Peyer's patch (tissue), 4 donors: ENCODE results near the gene SYTL2. TPM values are rescaled to one million over a fixed set of nuclear protein-coding genes. Genes with fewer than 3 reads are reported as not detected.

Source experiments
- DNase-seq, 3 donors: peaks; one replicate each; pipeline ENCODE4 v3.0.0-alpha.2; 2017 to 2019
- H3K27ac ChIP-seq, 4 donors: fragments of 200-600 bp; sonication (generic); one replicate each; pipeline ENCODE4 v1.5.1; 2016 to 2019
- H3K27me3 ChIP-seq, 2 donors: fragments of 200-600 bp; sonication (generic); one replicate each; pipeline ENCODE4 v1.5.1; 2019
- H3K36me3 ChIP-seq, 3 donors: fragments of 200-600 bp; sonication (generic); one replicate each; pipeline ENCODE4 v1.5.1; 2016 to 2019
- H3K4me1 ChIP-seq, 4 donors: fragments of 200-600 bp; sonication (generic); one replicate each; pipeline ENCODE4 v1.5.1; 2016 to 2019
- H3K4me3 ChIP-seq, 4 donors: fragments of 200-600 bp; sonication (generic); 1 replicate in 3 of 4; 2 replicates in 1 of 4; pipeline ENCODE4 v1.5.1; 2016 to 2019; ENCODE audit warnings: mild to moderate bottlenecking in 1 of 4
- H3K9me3 ChIP-seq, 4 donors: fragments of 200-600 bp; sonication (generic); one replicate each; pipeline ENCODE4 v1.5.1; 2016 to 2019; ENCODE audit warnings: mild to moderate bottlenecking in 1 of 4
- POLR2A ChIP-seq, 2 donors: fragments of 450-650 bp; IDR thresholded peaks; one replicate each; pipeline ENCODE4 v1.5.1; 2017; ENCODE audit warnings: antibody characterized with exemption in 2 of 2, mild to moderate bottlenecking in 2 of 2, moderate library complexity in 2 of 2
- total RNA-seq, 4 donors: library from RNA; depleted of rRNA; stranded (reverse); fragments of >200 nt; gene quantifications; one replicate each; pipeline ENCODE4 v1.1.0, GENCODE V29; 2016
- TF ChIP-seq, protein P1 (sequence below), 6 experiments: fragments of 450-650 bp in 4 of 6; fragments of 200-600 bp in 2 of 6; sonication (generic) in 1 of 6; IDR thresholded peaks; one replicate each; pipeline ENCODE4 v1.5.1; 2017 to 2019; ENCODE audit warnings: antibody characterized with exemption in 6 of 6, mild to moderate bottlenecking in 3 of 6, moderate library complexity in 1 of 6

SYTL2 gene
- total RNA-seq, 4 donors from 2014 or later = 96.6 to 211 (median 125) TPM

DNA sequence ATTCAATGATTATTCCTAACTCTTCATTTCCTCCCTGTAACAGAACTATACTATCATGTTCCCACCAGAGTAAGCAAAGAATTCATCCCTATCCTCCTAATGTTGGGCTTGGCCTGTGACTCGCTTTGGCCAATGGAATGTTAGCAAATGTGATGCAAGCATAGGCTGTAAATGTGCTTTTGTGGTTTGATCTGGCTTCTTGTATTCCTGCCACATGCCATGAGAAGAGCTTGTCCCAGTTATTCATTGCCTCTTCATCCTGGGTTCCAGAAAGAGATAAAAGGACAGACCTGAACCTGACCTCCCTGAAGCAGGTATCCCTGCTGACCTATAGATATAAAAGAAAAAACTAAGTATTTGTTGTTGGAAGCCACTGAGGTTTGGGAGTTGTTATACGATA is 51.0 kb downstream of the SYTL2 start:
- no peaks in the 10 kb centered on the region for H3K27me3 ChIP-seq
- no peaks in the 10 kb centered on the region for H3K36me3 ChIP-seq
- DNase-seq = no peak
- peaks cover 0 to 11% (median 0%) of the 10 kb centered on the region in 4 donors for H3K4me1 ChIP-seq
- no peak for TF ChIP-seq POLR2A (IDR thresholded peaks at IDR 0.05)
- TF ChIP-seq, protein P1, sequence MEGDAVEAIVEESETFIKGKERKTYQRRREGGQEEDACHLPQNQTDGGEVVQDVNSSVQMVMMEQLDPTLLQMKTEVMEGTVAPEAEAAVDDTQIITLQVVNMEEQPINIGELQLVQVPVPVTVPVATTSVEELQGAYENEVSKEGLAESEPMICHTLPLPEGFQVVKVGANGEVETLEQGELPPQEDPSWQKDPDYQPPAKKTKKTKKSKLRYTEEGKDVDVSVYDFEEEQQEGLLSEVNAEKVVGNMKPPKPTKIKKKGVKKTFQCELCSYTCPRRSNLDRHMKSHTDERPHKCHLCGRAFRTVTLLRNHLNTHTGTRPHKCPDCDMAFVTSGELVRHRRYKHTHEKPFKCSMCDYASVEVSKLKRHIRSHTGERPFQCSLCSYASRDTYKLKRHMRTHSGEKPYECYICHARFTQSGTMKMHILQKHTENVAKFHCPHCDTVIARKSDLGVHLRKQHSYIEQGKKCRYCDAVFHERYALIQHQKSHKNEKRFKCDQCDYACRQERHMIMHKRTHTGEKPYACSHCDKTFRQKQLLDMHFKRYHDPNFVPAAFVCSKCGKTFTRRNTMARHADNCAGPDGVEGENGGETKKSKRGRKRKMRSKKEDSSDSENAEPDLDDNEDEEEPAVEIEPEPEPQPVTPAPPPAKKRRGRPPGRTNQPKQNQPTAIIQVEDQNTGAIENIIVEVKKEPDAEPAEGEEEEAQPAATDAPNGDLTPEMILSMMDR (IDR thresholded peaks at IDR 0.05) = no peak
- no peaks in the 10 kb centered on the region for H3K9me3 ChIP-seq
- H3K4me3 ChIP-seq = no peak overlapping the region
- H3K27ac ChIP-seq = no peak overlapping the region

DNA sequence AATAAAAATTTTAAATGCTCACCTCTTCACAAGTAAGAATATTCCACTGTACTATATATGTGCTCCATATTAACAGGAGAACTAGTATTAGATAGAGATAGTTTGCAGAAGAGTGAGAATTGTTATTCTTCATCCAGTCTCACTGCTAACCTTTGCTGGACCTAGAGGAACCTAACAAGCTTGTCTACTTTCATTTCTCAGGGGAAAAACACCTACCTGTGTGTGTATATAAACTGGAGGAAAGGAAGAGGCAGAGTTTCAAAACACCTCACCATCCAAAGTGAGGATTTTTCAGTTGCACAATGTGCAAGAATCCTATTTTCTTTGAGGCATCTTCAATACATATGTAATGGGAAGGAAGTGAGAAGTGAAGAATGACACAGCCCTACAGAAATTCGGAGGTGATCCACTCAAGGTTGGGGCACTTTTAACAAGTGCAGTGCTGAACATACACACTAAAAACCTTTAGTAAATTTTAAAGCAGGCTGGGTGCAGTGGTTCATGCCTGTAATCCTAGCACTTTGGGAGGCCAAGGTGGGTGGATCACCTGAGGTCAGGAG is 52.4 kb downstream of the SYTL2 start:
- Histone ChIP-seq H3K4me1 (peaks cover 0 to 11% (median 0%) of the 10 kb centered on the region in 4 donors), H3K27ac (no peak overlapping the region), H3K9me3 (no peaks in the 10 kb centered on the region), H3K27me3 (no peaks in the 10 kb centered on the region), H3K4me3 (no peak overlapping the region), H3K36me3 (no peaks in the 10 kb centered on the region)
- no peak for DNase-seq
- no peak for TF ChIP-seq POLR2A (IDR thresholded peaks at IDR 0.05)
- TF ChIP-seq, protein P1 (IDR thresholded peaks at IDR 0.05) = no peak

DNA sequence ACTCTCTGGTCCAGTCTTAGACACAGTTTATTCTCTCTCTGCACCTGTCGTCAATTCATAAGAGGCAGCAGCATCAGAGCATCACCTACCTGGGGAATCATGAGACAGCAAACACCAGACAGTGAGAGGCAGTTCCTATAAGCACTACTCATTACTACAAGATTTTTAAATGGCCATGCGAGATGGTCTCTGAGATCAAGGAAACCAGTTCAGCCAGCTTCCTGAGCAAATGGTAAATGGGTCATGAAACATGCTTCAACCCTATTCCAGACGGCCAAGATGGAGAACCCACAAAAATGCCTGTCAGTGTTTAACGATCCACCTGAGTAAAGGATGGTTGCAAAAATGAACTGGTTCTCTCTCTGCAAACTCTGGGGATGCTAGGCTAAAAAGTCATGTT is 52.9 kb downstream of the SYTL2 start:
- no peak overlapping the region for H3K27ac ChIP-seq
- no peak for DNase-seq
- no peak overlapping the region for H3K4me3 ChIP-seq
- H3K36me3 ChIP-seq = no peaks in the 10 kb centered on the region
- no peaks in the 10 kb centered on the region for H3K9me3 ChIP-seq
- peaks cover 0 to 11% (median 0%) of the 10 kb centered on the region in 4 donors for H3K4me1 ChIP-seq
- no peak for TF ChIP-seq POLR2A (IDR thresholded peaks at IDR 0.05)
- TF ChIP-seq, protein P1 (IDR thresholded peaks at IDR 0.05) = no peak
- no peaks in the 10 kb centered on the region for H3K27me3 ChIP-seq

DNA sequence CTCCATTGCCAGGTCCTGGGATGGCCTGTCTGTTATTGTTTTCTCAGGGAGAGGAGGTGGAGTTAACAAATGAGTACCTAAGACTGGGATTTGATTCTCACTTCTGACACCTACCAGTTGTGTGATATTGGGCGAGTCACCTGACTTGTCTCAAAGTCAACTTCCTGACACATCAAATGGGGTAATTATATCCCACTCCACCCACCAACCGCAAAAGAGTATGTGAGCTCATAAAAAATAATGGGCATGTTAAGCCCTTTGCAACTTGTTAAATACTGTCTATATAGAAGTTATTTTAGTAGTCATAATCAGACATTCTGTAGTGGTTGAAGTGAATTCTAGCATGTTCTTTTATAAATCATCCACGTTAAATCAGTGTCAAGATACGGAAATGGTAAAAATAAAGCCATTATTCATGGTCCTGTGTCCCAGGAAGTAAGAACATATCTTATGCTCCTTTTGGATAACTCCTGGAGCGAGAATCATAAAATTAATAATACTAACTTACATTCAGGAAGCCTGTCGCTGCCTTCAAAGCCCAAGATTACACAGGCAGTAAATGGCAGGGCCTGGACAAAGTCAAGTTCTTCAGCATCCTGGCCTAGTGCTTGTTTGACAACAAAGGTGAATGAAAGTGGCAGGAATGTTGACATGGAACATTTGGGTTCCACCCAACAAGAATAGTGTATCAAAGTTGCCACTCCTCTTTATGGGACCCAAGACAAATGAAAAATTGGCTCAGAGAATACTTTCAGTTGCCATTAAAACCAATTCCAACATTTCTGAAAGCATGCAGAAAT is 54.3 kb downstream of the SYTL2 start:
- peak; percentile 32 to 75 (median 52) for DNase-seq
- TF ChIP-seq, protein P1 (IDR thresholded peaks at IDR 0.05) = no peak
- H3K4me1 ChIP-seq = peaks cover 0 to 11% (median 2%) of the 10 kb centered on the region in 4 donors
- H3K27ac ChIP-seq = peak overlapping the region in 2 of 4 donors; percentile 25 to 79
- no peak overlapping the region for H3K4me3 ChIP-seq
- H3K36me3 ChIP-seq = no peaks in the 10 kb centered on the region
- H3K27me3 ChIP-seq = no peaks in the 10 kb centered on the region
- H3K9me3 ChIP-seq = no peaks in the 10 kb centered on the region

DNA sequence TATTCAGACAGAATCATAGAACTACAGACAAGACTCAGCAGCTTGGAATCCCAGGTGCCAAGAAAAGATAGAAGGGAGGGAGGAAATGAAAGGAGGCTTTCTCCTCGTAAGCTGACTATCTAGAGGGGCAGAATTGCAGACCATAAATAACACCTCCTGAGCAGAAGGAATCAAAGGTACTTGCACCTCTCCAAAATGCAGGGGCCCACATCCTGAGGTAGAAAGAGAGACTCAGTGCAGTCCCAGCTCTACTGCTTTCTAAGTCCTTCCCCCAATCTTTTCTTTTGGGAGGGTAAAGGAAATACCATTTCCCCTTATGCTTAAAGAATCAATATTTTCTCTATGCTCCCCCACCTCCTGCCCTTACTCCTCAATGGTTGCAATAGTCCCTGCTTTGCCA is 55.2 kb downstream of the SYTL2 start:
- Histone ChIP-seq H3K27me3 (no peaks in the 10 kb centered on the region), H3K4me1 (peaks cover 0 to 11% (median 2%) of the 10 kb centered on the region in 4 donors), H3K4me3 (no peak overlapping the region), H3K27ac (peak overlapping the region in 2 of 4 donors; percentile 25 to 79), H3K36me3 (no peaks in the 10 kb centered on the region), H3K9me3 (no peaks in the 10 kb centered on the region)
- no peak for TF ChIP-seq POLR2A (IDR thresholded peaks at IDR 0.05)
- TF ChIP-seq, protein P1 (IDR thresholded peaks at IDR 0.05) = no peak
- no peak for DNase-seq
